ENCODE data around the gene ANKRD28.
"Not testable (repeated sequence)": the region's sequence is repeated elsewhere in the genome, so short reads cannot be mapped to it uniquely, and the experiment has no call there.

Gene ANKRD28

GRCh38 chr3:15779111-15779510 is 18.7 kb downstream of the ANKRD28 start:
- in situ Hi-C loops (cut with HindIII; ENCODE audit: low sequenced_read_pairs) = no loop called here
- TF ChIP-seq, protein P1, sequence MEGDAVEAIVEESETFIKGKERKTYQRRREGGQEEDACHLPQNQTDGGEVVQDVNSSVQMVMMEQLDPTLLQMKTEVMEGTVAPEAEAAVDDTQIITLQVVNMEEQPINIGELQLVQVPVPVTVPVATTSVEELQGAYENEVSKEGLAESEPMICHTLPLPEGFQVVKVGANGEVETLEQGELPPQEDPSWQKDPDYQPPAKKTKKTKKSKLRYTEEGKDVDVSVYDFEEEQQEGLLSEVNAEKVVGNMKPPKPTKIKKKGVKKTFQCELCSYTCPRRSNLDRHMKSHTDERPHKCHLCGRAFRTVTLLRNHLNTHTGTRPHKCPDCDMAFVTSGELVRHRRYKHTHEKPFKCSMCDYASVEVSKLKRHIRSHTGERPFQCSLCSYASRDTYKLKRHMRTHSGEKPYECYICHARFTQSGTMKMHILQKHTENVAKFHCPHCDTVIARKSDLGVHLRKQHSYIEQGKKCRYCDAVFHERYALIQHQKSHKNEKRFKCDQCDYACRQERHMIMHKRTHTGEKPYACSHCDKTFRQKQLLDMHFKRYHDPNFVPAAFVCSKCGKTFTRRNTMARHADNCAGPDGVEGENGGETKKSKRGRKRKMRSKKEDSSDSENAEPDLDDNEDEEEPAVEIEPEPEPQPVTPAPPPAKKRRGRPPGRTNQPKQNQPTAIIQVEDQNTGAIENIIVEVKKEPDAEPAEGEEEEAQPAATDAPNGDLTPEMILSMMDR (IDR thresholded peaks at IDR 0.05; ENCODE audit: low read depth, low read length, missing control alignments) = no peak
- DNase-seq (ENCODE audit: low read depth) = no peak
- no peak overlapping the region for H3K4me3 ChIP-seq (ENCODE audit: low read depth, low read length)

- DNase-seq (ENCODE audit: low read depth) = no peak
- TF ChIP-seq, protein P1 (IDR thresholded peaks at IDR 0.05; ENCODE audit: low read depth, low read length, missing control alignments) = no peak
- no peak overlapping the region for H3K4me3 ChIP-seq (ENCODE audit: low read depth, low read length)
- in situ Hi-C loops (cut with HindIII; ENCODE audit: low sequenced_read_pairs) = no loop called here
Measured at GRCh38 chr3:15778332-15778858, 19.4 kb downstream of the ANKRD28 start.

DNA sequence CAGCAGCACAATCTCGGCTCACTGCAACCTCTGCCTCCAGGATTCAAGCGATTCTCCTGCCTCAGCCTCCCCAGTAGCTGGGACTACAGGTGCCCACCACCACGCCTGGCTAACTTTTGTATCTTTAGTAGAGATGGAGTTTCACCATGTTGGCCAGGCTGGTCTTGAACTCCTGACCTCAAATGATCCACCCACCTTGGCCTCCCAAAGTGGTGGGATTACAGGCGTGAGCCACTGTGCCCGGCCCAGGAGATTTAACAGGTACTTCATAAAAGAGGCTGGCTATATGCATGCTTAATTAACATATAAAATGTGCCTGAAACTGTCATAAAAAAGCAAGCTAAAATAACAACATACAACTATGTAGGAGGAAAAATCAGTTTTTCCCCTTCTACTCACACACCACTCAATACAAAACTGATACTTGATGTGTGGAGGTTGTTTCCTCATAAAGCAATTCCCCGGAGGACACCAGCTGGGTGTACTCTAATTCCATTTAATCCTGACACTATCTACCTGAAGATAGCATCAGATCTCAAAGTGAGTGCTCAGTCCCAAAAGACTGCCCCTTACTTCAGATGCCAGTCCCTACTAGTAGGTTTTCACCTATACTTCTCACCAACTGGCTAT is 22.7 kb downstream of the ANKRD28 start:
- DNase-seq (ENCODE audit: low read depth); H3K4me3 ChIP-seq (ENCODE audit: low read depth, low read length); in situ Hi-C loops (cut with HindIII; ENCODE audit: low sequenced_read_pairs): not testable (repeated sequence)

GRCh38 chr3:15771444-15771843 is 26.3 kb downstream of the ANKRD28 start:
- H3K4me3 ChIP-seq (ENCODE audit: low read depth, low read length) = no peak overlapping the region
- no peak for DNase-seq (ENCODE audit: low read depth)
- TF ChIP-seq, protein P1 (IDR thresholded peaks at IDR 0.05; ENCODE audit: low read depth, low read length, missing control alignments) = no peak
- in situ Hi-C loops (cut with HindIII; ENCODE audit: low sequenced_read_pairs) = no loop called here

DNA sequence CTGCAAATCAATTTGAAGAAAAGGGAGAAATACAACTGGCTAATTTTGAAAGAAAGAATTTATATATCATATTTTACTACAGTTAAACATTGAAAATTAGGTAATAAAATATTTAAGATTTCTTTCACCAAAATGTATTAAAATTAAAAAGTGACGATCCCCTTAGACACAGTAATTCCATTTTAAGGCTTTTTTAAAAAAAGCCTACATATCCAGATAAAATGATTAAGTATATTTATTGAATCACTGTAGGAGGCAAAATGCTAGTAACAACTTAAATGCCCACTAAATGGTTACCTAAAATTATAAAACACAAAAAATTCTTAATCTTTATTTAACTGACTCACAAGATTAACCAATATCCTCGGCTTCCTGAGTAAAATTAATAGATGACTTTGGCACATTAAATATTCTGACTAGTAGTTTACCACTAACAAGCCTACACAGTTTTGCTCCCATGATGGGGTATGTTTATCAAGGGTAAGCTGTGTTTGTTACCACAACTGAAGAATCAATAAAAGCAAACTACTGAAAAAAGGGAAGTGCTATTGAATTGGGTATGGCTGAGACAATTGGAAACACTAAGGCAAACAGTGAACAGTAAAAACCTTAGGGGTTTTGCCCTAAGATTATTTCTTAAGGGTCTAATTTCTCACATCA is 28.4 kb downstream of the ANKRD28 start:
- DNase-seq (ENCODE audit: low read depth) = no peak
- in situ Hi-C loops (cut with HindIII; ENCODE audit: low sequenced_read_pairs) = no loop called here
- TF ChIP-seq, protein P1 (IDR thresholded peaks at IDR 0.05; ENCODE audit: low read depth, low read length, missing control alignments) = no peak
- no peak overlapping the region for H3K4me3 ChIP-seq (ENCODE audit: low read depth, low read length)

DNA sequence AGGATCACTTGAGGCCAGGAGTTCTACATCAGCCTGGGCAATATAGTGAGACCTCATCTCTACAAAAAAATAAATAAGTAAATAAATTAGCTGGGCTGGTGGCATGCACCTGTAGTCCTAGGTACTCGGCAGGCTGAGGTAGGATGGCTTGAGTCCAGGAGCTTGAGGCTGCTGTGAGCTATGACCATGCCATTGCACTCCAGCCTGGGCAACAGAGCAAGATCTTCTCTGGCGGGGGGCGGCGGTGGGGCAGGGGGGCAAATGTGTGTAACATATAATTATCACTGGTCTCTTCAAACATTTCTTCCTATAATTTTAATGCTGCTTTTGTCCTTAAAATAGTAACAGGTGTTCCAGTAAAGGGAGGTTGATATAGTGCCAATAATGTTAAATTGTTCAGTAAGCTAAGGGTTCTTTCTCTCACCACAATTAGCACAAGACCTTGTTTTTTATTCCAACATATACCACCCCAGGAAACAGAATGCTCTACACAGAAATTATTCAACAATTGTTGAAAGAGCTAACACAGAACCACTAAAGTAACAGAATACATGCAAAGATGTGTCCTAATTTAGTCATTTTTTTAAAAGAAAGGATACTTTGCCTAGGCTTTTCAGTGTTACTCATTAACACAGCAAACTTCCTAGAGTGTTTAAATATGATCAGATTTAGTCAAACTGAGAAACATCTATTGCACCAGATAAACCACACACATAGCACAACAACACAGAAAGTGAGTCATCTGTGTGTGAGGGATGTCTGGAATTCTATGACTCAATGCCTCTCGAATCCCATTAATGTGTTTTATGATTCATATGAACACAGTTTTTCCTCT is 29.1 kb downstream of the ANKRD28 start:
- TF ChIP-seq, protein P1 (IDR thresholded peaks at IDR 0.05; ENCODE audit: low read depth, low read length, missing control alignments) = no peak
- DNase-seq (ENCODE audit: low read depth) = peak; percentile 93
- in situ Hi-C loops (cut with HindIII; ENCODE audit: low sequenced_read_pairs) = no loop called here
- H3K4me3 ChIP-seq (ENCODE audit: low read depth, low read length) = no peak overlapping the region

All from astrocyte of the cerebellum (primary cell).